ENCODE results near the gene CHRNB1. TPM values are rescaled to one million over a fixed set of nuclear protein-coding genes. Genes with fewer than 3 reads are reported as not detected.

CHRNB1 gene
- total RNA-seq, 1 experiment from 2014 or later, result 12.7 TPM

DNA sequence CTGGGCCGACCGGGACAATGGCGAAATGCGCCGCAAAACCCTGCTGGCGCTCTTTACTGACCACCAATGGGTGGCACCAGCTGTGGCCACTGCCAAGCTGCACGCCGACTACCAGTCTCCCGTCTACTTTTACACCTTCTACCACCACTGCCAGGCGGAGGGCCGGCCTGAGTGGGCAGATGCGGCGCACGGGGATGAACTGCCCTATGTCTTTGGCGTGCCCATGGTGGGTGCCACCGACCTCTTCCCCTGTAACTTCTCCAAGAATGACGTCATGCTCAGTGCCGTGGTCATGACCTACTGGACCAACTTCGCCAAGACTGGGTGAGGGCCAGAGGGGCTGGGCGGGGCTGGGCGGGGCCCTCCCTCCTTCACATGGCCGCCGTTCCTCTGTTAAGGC is 29.1 kb upstream of the CHRNB1 start:
- WGBS (ENCODE audit: extremely low coverage, insufficient read length, low lambda C conversion rate), result no CpG with 5 or more reads among the region's 23 CpGs
- H2BK120ac ChIP-seq (ENCODE audit: low read depth, low read length, poor library complexity, severe bottlenecking), result no peak overlapping the region
- no peaks in the 10 kb centered on the region for H3K27me3 Mint-ChIP-seq (ENCODE audit: low read depth)
- no peak overlapping the region for H3K27ac Mint-ChIP-seq
- H3K9me3 Mint-ChIP-seq, result no peaks in the 10 kb centered on the region
- no peak overlapping the region for H3T11ph ChIP-seq (ENCODE audit: low read length)
- no peak overlapping the region for H3K9ac ChIP-seq (ENCODE audit: extremely low read depth, insufficient read length, low read length)
- no peak overlapping the region for H3K4ac ChIP-seq (ENCODE audit: low read depth, low read length)
- H3K79me1 ChIP-seq (ENCODE audit: insufficient read depth, low read depth, low read length, poor library complexity, severe bottlenecking), result no peaks in the 10 kb centered on the region
- H3K18ac ChIP-seq (ENCODE audit: insufficient read length, low read depth, low read length), result no peak overlapping the region
- no peak for DNase-seq
- H2BK15ac ChIP-seq (ENCODE audit: low read depth, low read length), result no peak overlapping the region
- H2BK5ac ChIP-seq (ENCODE audit: insufficient read length, low read length), result no peak overlapping the region
- H3K4me3 Mint-ChIP-seq, result no peak overlapping the region
- H2BK12ac ChIP-seq (ENCODE audit: insufficient read length, low read depth, low read length), result no peak overlapping the region
- no peak overlapping the region for H3K23ac ChIP-seq (ENCODE audit: insufficient read length, low read depth, low read length)
- H2AFZ ChIP-seq (ENCODE audit: low read length), result no peak overlapping the region
- H3K4me2 ChIP-seq (ENCODE audit: insufficient read depth, insufficient read length, low read length), result no peak overlapping the region
- H3K23me2 ChIP-seq (ENCODE audit: insufficient read length, low read depth, low read length, poor library complexity, severe bottlenecking), result no peaks in the 10 kb centered on the region
- H3K27me3 ChIP-seq (ENCODE audit: insufficient read depth, low read length), result no peaks in the 10 kb centered on the region
- TF ChIP-seq, protein P1, sequence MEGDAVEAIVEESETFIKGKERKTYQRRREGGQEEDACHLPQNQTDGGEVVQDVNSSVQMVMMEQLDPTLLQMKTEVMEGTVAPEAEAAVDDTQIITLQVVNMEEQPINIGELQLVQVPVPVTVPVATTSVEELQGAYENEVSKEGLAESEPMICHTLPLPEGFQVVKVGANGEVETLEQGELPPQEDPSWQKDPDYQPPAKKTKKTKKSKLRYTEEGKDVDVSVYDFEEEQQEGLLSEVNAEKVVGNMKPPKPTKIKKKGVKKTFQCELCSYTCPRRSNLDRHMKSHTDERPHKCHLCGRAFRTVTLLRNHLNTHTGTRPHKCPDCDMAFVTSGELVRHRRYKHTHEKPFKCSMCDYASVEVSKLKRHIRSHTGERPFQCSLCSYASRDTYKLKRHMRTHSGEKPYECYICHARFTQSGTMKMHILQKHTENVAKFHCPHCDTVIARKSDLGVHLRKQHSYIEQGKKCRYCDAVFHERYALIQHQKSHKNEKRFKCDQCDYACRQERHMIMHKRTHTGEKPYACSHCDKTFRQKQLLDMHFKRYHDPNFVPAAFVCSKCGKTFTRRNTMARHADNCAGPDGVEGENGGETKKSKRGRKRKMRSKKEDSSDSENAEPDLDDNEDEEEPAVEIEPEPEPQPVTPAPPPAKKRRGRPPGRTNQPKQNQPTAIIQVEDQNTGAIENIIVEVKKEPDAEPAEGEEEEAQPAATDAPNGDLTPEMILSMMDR (conservative IDR thresholded peaks at IDR 0.05), result no peak
- no peak overlapping the region for H3K56ac ChIP-seq (ENCODE audit: insufficient read length, low read depth, low read length)
- H3K14ac ChIP-seq (ENCODE audit: insufficient read depth, low read length), result no peak overlapping the region
- no peak overlapping the region for H2BK20ac ChIP-seq (ENCODE audit: low read depth, low read length, poor library complexity, severe bottlenecking)
- H4K8ac ChIP-seq (replicated peaks; ENCODE audit: insufficient read length, low read depth, low read length), result no peak overlapping the region
- no peak overlapping the region for H4K91ac ChIP-seq (ENCODE audit: insufficient read length, low read depth, low read length)
- no peaks in the 10 kb centered on the region for H3K4me1 ChIP-seq (ENCODE audit: insufficient read depth, low read length)
- H3K4me1 Mint-ChIP-seq, result peaks cover 9 to 38% of the 10 kb centered on the region in 2 experiments
- H3K27ac ChIP-seq (ENCODE audit: insufficient read length, low read depth, low read length), result no peak overlapping the region
- no peaks in the 10 kb centered on the region for H3K79me2 ChIP-seq (ENCODE audit: insufficient read depth, low read length)
- H3K36me3 Mint-ChIP-seq (ENCODE audit: insufficient read depth in 1 of 3, low read depth in 3 of 3), result peaks cover 8 to 46% (median 36%) of the 10 kb centered on the region in 3 experiments; a peak in 6 of 7 replicates
- H4K20me1 ChIP-seq (ENCODE audit: control insufficient read depth, insufficient read depth, insufficient read length), result no peaks in the 10 kb centered on the region
- no peaks in the 10 kb centered on the region for H3K9me3 ChIP-seq (ENCODE audit: control insufficient read depth, low read depth, low read length)
- no peak overlapping the region for H4K5ac ChIP-seq (ENCODE audit: insufficient read length, low read depth, low read length)
- no peak overlapping the region for H2AK5ac ChIP-seq (ENCODE audit: insufficient read length, low read length)
